HEK293 (cell line): Measurements from ENCODE around the gene HINT3.
A peak's percentile ranks its signal among the peaks of the same experiment; 100 is the strongest.

Source experiments
- HOXD13 ChIP-seq: sonication (generic); formaldehyde crosslinking; IDR thresholded peaks from 2 replicates; pipeline ENCODE4 v1.8.0; 2022; ENCODE audit warnings: missing genetic modification reagents, borderline replicate concordance
- RBAK ChIP-seq: fragments of 450-650 bp; formaldehyde crosslinking; IDR thresholded peaks from 2 replicates; pipeline ENCODE4 v1.5.1; 2016; ENCODE audit warnings: missing biosample characterization, missing genetic modification characterization
- REPIN1 ChIP-seq: fragments of 450-650 bp; formaldehyde crosslinking; IDR thresholded peaks from 2 replicates; pipeline ENCODE4 v1.5.1; 2017; ENCODE audit warnings: missing biosample characterization, missing genetic modification characterization, low read depth
- SP2 ChIP-seq: fragments of 450-650 bp; formaldehyde crosslinking; IDR thresholded peaks from 2 replicates; pipeline ENCODE4 v1.5.1; 2016; ENCODE audit warnings: missing biosample characterization, missing genetic modification characterization
- SP3 ChIP-seq: fragments of 450-650 bp; formaldehyde crosslinking; IDR thresholded peaks from 2 replicates; pipeline ENCODE4 v1.5.1; 2016; ENCODE audit warnings: missing biosample characterization, missing genetic modification characterization
- TCF7L2 ChIP-seq: IDR thresholded peaks from 2 replicates; pipeline ENCODE4 v1.6.1; 2011; ENCODE audit warnings: low read depth, mild to moderate bottlenecking, inconsistent platforms, low read length, moderate library complexity, borderline replicate concordance
- ZNF292 ChIP-seq: fragments of 450-650 bp; formaldehyde crosslinking; IDR thresholded peaks from 2 replicates; pipeline ENCODE4 v1.5.1; 2016; ENCODE audit warnings: low read depth, missing biosample characterization, missing genetic modification characterization, borderline replicate concordance
- ZNF324 ChIP-seq: fragments of 450-650 bp; formaldehyde crosslinking; IDR thresholded peaks from 2 replicates; pipeline ENCODE4 v1.5.1; 2016; ENCODE audit warnings: missing biosample characterization, missing genetic modification characterization
- ZNF510 ChIP-seq: fragments of 450-650 bp; formaldehyde crosslinking; IDR thresholded peaks from 2 replicates; pipeline ENCODE4 v1.5.1; 2018; ENCODE audit warnings: mild to moderate bottlenecking, missing genetic modification characterization, missing biosample characterization; ENCODE audit not compliant: insufficient replicate concordance
- ZNF549 ChIP-seq: fragments of 450-650 bp; IDR thresholded peaks from 2 replicates; pipeline ENCODE4 v1.5.1; 2018; ENCODE audit warnings: missing biosample characterization, missing genetic modification characterization, mild to moderate bottlenecking, inconsistent platforms, moderate library complexity
- ZNF654 ChIP-seq: fragments of 450-650 bp; formaldehyde crosslinking; IDR thresholded peaks from 2 replicates; pipeline ENCODE4 v1.5.1; 2016; ENCODE audit warnings: low read depth, missing biosample characterization, missing genetic modification characterization
- ZNF830 ChIP-seq: fragments of 450-650 bp; IDR thresholded peaks from 2 replicates; pipeline ENCODE4 v1.5.0; 2018; ENCODE audit warnings: missing biosample characterization, missing genetic modification characterization, low read depth, mild to moderate bottlenecking, moderate library complexity
- ZSCAN23 ChIP-seq: fragments of 450-650 bp; formaldehyde crosslinking; IDR thresholded peaks from 2 replicates; pipeline ENCODE4 v1.5.1; 2016; ENCODE audit warnings: missing biosample characterization, missing genetic modification characterization
- TF ChIP-seq, protein P1 (sequence below): fragments of 450-650 bp; formaldehyde crosslinking; IDR thresholded peaks from 2 replicates; pipeline ENCODE4 v1.5.1; 2016; ENCODE audit warnings: missing biosample characterization, missing genetic modification characterization
- TF ChIP-seq, protein P2 (sequence below): fragments of 450-650 bp; formaldehyde crosslinking; IDR thresholded peaks from 2 replicates; pipeline ENCODE4 v1.5.1; 2016; ENCODE audit warnings: missing biosample characterization, missing genetic modification characterization
- TF ChIP-seq, protein P3 (sequence below): fragments of 450-650 bp; formaldehyde crosslinking; IDR thresholded peaks from 2 replicates; pipeline ENCODE4 v1.5.1; 2017; ENCODE audit warnings: missing biosample characterization, missing genetic modification characterization
- TF ChIP-seq, protein P4 (sequence below): fragments of 450-650 bp; formaldehyde crosslinking; IDR thresholded peaks from 2 replicates; pipeline ENCODE4 v1.5.1; 2016; ENCODE audit warnings: missing biosample characterization, missing genetic modification characterization, borderline replicate concordance
- TF ChIP-seq, protein P5 (sequence below): fragments of 450-650 bp; formaldehyde crosslinking; IDR thresholded peaks from 2 replicates; pipeline ENCODE4 v1.5.1; 2016; ENCODE audit warnings: missing biosample characterization, missing genetic modification characterization, low read depth
- TF ChIP-seq, protein P6 (sequence below): IDR thresholded peaks from 2 replicates; pipeline ENCODE4 v1.6.1; 2011; ENCODE audit warnings: mild to moderate bottlenecking, low read depth, low read length, borderline replicate concordance
- TF ChIP-seq, protein P7 (sequence below): fragments of 450-650 bp; formaldehyde crosslinking; IDR thresholded peaks from 2 replicates; pipeline ENCODE4 v1.5.1; 2017; ENCODE audit warnings: missing biosample characterization, missing genetic modification characterization

The HINT3 gene

DNA sequence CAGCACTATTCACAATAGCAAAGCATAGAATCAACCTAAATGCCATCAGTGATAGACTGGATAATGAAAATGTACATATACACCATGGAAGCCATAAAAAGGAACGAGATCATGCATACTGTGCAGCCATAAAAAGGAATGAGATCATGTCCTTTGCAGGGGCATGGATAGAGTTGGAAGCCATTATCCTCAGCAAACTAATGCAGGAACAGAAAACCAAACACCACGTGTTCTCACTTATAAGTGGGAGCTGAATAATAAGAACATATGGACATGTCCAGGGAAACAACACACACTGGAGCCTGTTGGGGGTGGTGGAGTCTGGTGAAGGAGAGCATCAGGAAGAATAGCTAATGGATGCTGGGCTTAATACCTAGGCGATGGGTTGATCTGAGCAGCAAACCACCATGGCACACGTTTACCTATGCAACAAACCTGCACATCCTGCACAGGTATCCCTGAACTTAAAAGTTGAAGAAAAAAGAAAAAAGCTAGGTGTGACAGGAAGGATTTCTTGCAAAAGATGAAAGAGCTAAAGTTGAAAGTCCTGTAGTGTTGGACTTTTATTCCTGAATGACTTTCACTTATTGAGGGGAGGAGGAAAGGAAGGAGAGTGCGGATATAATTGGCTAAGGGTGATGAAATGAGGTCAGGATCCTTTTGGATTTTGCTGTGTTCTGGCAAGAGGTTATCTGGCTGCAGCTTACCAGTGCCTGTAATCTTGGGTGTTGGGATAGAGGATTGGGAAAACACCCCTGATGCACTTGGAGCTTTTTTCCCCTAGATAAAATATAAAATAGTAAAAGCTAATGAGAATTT, 38.3 kb downstream of the HINT3 start (continued):
- TF ChIP-seq, protein P1, sequence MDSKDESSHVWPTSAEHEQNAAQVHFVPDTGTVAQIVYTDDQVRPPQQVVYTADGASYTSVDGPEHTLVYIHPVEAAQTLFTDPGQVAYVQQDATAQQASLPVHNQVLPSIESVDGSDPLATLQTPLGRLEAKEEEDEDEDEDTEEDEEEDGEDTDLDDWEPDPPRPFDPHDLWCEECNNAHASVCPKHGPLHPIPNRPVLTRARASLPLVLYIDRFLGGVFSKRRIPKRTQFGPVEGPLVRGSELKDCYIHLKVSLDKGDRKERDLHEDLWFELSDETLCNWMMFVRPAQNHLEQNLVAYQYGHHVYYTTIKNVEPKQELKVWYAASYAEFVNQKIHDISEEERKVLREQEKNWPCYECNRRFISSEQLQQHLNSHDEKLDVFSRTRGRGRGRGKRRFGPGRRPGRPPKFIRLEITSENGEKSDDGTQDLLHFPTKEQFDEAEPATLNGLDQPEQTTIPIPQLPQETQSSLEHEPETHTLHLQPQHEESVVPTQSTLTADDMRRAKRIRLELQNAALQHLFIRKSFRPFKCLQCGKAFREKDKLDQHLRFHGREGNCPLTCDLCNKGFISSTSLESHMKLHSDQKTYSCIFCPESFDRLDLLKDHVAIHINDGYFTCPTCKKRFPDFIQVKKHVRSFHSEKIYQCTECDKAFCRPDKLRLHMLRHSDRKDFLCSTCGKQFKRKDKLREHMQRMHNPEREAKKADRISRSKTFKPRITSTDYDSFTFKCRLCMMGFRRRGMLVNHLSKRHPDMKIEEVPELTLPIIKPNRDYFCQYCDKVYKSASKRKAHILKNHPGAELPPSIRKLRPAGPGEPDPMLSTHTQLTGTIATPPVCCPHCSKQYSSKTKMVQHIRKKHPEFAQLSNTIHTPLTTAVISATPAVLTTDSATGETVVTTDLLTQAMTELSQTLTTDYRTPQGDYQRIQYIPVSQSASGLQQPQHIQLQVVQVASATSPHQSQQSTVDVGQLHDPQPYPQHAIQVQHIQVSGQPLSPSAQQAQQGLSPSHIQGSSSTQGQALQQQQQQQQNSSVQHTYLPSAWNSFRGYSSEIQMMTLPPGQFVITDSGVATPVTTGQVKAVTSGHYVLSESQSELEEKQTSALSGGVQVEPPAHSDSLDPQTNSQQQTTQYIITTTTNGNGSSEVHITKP (tag by site-specific recombination) = peak; percentile 16; the same call in 1 of the 2 replicates
- TF ChIP-seq, protein P2, sequence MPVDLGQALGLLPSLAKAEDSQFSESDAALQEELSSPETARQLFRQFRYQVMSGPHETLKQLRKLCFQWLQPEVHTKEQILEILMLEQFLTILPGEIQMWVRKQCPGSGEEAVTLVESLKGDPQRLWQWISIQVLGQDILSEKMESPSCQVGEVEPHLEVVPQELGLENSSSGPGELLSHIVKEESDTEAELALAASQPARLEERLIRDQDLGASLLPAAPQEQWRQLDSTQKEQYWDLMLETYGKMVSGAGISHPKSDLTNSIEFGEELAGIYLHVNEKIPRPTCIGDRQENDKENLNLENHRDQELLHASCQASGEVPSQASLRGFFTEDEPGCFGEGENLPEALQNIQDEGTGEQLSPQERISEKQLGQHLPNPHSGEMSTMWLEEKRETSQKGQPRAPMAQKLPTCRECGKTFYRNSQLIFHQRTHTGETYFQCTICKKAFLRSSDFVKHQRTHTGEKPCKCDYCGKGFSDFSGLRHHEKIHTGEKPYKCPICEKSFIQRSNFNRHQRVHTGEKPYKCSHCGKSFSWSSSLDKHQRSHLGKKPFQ = peak; percentile 62; the same call in 1 of the 2 replicates
- no peak for TF ChIP-seq HOXD13 (CRISPR knock-in tag)
- TF ChIP-seq, protein P3, sequence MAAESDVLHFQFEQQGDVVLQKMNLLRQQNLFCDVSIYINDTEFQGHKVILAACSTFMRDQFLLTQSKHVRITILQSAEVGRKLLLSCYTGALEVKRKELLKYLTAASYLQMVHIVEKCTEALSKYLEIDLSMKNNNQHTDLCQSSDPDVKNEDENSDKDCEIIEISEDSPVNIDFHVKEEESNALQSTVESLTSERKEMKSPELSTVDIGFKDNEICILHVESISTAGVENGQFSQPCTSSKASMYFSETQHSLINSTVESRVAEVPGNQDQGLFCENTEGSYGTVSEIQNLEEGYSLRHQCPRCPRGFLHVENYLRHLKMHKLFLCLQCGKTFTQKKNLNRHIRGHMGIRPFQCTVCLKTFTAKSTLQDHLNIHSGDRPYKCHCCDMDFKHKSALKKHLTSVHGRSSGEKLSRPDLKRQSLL (tag by site-specific recombination) = no peak
- TF ChIP-seq REPIN1 (tag by site-specific recombination) = no peak
- no peak for TF ChIP-seq SP3 (tag by site-specific recombination)
- TF ChIP-seq ZNF324 (tag by site-specific recombination) = no peak
- no peak for TF ChIP-seq RBAK (tag by site-specific recombination)
- no peak for TF ChIP-seq TCF7L2
- no peak for TF ChIP-seq ZSCAN23 (tag by site-specific recombination)
- no peak for TF ChIP-seq ZNF292
- no peak for TF ChIP-seq ZNF830
- TF ChIP-seq, protein P4, sequence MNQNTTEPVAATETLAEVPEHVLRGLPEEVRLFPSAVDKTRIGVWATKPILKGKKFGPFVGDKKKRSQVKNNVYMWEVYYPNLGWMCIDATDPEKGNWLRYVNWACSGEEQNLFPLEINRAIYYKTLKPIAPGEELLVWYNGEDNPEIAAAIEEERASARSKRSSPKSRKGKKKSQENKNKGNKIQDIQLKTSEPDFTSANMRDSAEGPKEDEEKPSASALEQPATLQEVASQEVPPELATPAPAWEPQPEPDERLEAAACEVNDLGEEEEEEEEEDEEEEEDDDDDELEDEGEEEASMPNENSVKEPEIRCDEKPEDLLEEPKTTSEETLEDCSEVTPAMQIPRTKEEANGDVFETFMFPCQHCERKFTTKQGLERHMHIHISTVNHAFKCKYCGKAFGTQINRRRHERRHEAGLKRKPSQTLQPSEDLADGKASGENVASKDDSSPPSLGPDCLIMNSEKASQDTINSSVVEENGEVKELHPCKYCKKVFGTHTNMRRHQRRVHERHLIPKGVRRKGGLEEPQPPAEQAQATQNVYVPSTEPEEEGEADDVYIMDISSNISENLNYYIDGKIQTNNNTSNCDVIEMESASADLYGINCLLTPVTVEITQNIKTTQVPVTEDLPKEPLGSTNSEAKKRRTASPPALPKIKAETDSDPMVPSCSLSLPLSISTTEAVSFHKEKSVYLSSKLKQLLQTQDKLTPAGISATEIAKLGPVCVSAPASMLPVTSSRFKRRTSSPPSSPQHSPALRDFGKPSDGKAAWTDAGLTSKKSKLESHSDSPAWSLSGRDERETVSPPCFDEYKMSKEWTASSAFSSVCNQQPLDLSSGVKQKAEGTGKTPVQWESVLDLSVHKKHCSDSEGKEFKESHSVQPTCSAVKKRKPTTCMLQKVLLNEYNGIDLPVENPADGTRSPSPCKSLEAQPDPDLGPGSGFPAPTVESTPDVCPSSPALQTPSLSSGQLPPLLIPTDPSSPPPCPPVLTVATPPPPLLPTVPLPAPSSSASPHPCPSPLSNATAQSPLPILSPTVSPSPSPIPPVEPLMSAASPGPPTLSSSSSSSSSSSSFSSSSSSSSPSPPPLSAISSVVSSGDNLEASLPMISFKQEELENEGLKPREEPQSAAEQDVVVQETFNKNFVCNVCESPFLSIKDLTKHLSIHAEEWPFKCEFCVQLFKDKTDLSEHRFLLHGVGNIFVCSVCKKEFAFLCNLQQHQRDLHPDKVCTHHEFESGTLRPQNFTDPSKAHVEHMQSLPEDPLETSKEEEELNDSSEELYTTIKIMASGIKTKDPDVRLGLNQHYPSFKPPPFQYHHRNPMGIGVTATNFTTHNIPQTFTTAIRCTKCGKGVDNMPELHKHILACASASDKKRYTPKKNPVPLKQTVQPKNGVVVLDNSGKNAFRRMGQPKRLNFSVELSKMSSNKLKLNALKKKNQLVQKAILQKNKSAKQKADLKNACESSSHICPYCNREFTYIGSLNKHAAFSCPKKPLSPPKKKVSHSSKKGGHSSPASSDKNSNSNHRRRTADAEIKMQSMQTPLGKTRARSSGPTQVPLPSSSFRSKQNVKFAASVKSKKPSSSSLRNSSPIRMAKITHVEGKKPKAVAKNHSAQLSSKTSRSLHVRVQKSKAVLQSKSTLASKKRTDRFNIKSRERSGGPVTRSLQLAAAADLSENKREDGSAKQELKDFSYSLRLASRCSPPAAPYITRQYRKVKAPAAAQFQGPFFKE = no peak
- TF ChIP-seq, protein P5, sequence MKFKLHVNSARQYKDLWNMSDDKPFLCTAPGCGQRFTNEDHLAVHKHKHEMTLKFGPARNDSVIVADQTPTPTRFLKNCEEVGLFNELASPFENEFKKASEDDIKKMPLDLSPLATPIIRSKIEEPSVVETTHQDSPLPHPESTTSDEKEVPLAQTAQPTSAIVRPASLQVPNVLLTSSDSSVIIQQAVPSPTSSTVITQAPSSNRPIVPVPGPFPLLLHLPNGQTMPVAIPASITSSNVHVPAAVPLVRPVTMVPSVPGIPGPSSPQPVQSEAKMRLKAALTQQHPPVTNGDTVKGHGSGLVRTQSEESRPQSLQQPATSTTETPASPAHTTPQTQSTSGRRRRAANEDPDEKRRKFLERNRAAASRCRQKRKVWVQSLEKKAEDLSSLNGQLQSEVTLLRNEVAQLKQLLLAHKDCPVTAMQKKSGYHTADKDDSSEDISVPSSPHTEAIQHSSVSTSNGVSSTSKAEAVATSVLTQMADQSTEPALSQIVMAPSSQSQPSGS (tag by site-specific recombination) = 0 out of 2 replicates have a peak, but pooled peaks have one; percentile 39
- no peak for TF ChIP-seq ZNF549
- TF ChIP-seq SP2 (tag by site-specific recombination) = no peak
- TF ChIP-seq ZNF510 (tag by site-specific recombination) = no peak
- peak; percentile 8; the same call in 1 of the 2 replicates for TF ChIP-seq ZNF654 (tag by site-specific recombination)
- TF ChIP-seq, protein P6, sequence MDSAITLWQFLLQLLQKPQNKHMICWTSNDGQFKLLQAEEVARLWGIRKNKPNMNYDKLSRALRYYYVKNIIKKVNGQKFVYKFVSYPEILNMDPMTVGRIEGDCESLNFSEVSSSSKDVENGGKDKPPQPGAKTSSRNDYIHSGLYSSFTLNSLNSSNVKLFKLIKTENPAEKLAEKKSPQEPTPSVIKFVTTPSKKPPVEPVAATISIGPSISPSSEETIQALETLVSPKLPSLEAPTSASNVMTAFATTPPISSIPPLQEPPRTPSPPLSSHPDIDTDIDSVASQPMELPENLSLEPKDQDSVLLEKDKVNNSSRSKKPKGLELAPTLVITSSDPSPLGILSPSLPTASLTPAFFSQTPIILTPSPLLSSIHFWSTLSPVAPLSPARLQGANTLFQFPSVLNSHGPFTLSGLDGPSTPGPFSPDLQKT = no peak
- TF ChIP-seq, protein P7, sequence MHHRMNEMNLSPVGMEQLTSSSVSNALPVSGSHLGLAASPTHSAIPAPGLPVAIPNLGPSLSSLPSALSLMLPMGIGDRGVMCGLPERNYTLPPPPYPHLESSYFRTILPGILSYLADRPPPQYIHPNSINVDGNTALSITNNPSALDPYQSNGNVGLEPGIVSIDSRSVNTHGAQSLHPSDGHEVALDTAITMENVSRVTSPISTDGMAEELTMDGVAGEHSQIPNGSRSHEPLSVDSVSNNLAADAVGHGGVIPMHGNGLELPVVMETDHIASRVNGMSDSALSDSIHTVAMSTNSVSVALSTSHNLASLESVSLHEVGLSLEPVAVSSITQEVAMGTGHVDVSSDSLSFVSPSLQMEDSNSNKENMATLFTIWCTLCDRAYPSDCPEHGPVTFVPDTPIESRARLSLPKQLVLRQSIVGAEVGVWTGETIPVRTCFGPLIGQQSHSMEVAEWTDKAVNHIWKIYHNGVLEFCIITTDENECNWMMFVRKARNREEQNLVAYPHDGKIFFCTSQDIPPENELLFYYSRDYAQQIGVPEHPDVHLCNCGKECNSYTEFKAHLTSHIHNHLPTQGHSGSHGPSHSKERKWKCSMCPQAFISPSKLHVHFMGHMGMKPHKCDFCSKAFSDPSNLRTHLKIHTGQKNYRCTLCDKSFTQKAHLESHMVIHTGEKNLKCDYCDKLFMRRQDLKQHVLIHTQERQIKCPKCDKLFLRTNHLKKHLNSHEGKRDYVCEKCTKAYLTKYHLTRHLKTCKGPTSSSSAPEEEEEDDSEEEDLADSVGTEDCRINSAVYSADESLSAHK = peak; percentile 49; the same call in 1 of the 2 replicates
